HG02938 (cell line): ENCODE results near the gene ZFAND3.

Source experiments
- ATAC-seq: cut with Tn5 transposase; IDR thresholded peaks from one replicate; pipeline ENCODE4 v1.9.1; 2021; ENCODE audit warnings: mild to moderate bottlenecking, moderate library complexity; ENCODE audit not compliant: unreplicated experiment

Gene ZFAND3

GRCh38 chr6:37819177-37819801 is at the start of gene ZFAND3:
Gene ZFAND3, plus strand, starts transcription at chr6:37819727. Its CDS starts 219 bp downstream, at chr6:37819946.
- ATAC-seq = peak; percentile 80

GRCh38 chr6:37774028-37774680 is 45.4 kb upstream of the ZFAND3 start:
- no peak for ATAC-seq

GRCh38 chr6:37776566-37776965 is 43.0 kb upstream of the ZFAND3 start:
- ATAC-seq = no peak

- no peak for ATAC-seq
Observed at GRCh38 chr6:37777272-37777834, 42.2 kb upstream of the ZFAND3 start.

GRCh38 chr6:37779111-37779800 is 40.3 kb upstream of the ZFAND3 start:
- no peak for ATAC-seq

GRCh38 chr6:37779902-37780628 is 39.5 kb upstream of the ZFAND3 start:
- no peak for ATAC-seq

- ATAC-seq = no peak
Observed at GRCh38 chr6:37781788-37782187, 37.7 kb upstream of the ZFAND3 start.

- ATAC-seq = no peak
Observed at GRCh38 chr6:37783025-37783855, 36.3 kb upstream of the ZFAND3 start.

GRCh38 chr6:37783856-37784584 is 35.5 kb upstream of the ZFAND3 start:
- ATAC-seq = no peak

GRCh38 chr6:37784585-37784967 is 35.0 kb upstream of the ZFAND3 start:
- ATAC-seq = no peak

GRCh38 chr6:37785002-37785662 is 34.4 kb upstream of the ZFAND3 start:
- ATAC-seq = no peak

- ATAC-seq = no peak
Observed at GRCh38 chr6:37785663-37786270, 33.8 kb upstream of the ZFAND3 start.

GRCh38 chr6:37787216-37787615 is 32.3 kb upstream of the ZFAND3 start:
- ATAC-seq = no peak

GRCh38 chr6:37788259-37788658 is 31.3 kb upstream of the ZFAND3 start:
- ATAC-seq = no peak

- ATAC-seq = peak; percentile 91
Observed at GRCh38 chr6:37791156-37791919, 28.2 kb upstream of the ZFAND3 start.

- no peak for ATAC-seq
Observed at GRCh38 chr6:37792457-37793033, 27.0 kb upstream of the ZFAND3 start.

- ATAC-seq = no peak
Observed at GRCh38 chr6:37793067-37793466, 26.5 kb upstream of the ZFAND3 start.

GRCh38 chr6:37794825-37795224 is 24.7 kb upstream of the ZFAND3 start:
- ATAC-seq = no peak
